Superior temporal gyrus (tissue), 1 donor: Measurements from ENCODE around the gene NSD1.
A peak's percentile ranks its signal among the peaks of the same experiment; 100 is the strongest.
"Not testable (repeated sequence)": the region's sequence is repeated elsewhere in the genome, so short reads cannot be mapped to it uniquely, and the experiment has no call there.

ENCODE experiments used
- DNase-seq: peaks from one replicate; pipeline ENCODE4 v3.0.0-alpha.2; 2016; ENCODE audit errors: extremely low spot score

Gene NSD1

GRCh38 chr5:177290816-177291596 lies 157.4 kb downstream of the NSD1 start:
- DNase-seq: no peak

DNA sequence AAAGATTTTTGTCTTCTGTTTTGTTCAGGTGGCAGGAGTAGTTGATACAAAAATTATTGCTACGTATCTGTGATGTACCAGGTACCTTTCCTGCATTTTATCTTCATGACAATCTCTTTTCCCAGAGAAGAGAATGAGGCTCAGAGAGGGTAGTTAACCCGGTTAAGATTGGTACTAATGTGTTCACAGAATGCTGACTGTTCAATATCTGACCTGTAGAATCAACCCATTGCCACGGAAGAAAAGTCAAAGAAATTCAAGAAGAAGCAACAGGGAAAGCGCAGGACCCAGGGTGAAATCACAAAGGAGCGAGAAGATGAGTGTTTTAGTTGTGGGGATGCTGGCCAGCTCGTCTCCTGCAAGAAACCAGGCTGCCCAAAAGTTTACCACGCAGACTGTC lies 158.2 kb downstream of the NSD1 start:
- no peak for DNase-seq

- DNase-seq: no peak
Measured at GRCh38 chr5:177293819-177294581, 160.4 kb downstream of the NSD1 start.

DNA sequence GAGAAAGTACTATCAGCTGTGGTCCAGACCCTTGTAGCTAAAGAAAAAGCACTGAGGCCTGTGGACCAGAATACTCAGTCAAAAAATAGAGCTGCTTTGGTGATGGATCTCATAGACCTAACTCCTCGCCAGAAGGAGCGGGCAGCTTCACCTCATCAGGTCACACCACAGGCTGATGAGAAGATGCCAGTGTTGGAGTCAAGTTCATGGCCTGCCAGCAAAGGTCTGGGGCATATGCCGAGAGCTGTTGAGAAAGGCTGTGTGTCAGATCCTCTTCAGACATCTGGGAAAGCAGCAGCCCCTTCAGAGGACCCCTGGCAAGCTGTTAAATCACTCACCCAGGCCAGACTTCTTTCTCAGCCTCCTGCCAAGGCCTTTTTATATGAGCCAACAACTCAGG lies 161.1 kb downstream of the NSD1 start:
- DNase-seq: no peak

- DNase-seq: no peak
Measured at GRCh38 chr5:177295924-177296323, 162.4 kb downstream of the NSD1 start.

DNA sequence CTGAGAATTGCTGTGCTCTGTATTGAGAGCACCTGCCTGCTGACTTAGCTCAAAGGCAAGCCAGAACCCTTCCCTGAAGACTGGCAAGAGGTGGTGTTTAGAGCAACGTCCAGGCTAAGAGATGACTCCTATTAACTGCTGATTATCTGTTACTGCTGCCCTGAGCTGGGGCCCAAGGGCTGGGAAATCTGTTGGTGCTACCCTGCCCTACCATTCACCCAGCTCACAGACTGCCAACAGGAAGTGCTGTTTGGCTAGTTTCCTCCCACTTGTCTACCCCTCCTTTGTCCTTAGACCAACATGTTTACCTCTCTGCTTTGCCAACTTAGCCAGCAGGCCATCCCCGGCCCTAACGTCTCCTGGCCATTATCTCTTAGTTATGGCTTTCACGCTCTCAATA lies 163.0 kb downstream of the NSD1 start:
- DNase-seq: no peak

DNA sequence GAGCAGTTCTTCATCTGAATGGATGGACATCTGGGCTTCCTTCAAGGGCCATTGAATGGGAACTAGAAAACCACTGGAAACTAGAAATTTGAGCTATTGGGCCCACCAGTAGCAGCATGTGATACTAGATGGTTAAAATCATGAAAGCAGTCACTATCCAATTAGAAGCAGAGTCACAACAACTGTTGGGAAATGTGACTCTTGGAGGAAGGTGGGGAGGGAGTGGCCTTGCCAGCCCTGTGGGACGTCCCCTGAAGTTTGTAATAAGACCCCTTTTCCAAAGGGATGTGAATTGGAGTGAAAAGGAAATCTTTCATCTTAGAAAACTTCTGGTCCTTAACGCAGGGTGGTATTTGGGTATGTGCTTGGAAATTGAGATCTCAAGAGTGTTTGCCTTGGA lies 164.3 kb downstream of the NSD1 start:
- no peak for DNase-seq

GRCh38 chr5:177299697-177300096 lies 166.1 kb downstream of the NSD1 start:
- DNase-seq: no peak

DNA sequence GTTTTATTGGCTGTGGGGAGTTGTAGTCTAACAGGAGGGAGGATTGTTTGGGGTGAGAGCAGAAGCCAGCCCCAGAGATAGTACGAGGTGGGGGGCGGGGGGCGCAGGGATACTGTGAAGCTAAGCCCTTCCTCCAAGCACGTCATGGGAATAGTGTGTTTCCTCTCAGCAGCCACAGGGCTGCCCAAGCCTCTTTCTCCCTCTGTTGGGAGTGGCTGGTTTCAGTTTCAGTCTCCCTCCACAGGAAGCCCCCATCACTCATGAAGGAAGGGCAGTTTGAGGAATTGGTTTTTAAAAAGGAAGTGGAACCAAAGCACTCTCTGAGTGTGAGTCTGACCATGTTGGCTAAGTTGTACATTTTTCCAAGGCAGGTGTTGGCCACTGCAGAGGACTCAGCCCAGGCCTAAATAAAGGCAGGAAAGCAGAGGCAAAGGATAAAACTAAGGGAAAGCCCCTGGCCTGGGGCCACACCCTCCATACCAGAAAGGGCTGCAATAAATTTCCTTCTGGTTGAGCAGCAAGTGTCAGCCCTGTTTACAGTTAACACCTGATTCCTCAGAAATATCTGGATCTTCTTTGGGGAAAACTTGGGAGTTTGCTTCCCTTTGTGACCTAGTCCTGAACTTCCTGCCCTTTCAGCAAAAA lies 166.8 kb downstream of the NSD1 start:
- peak; percentile 32 for DNase-seq

- DNase-seq: no peak
Measured at GRCh38 chr5:177300951-177301350, 167.4 kb downstream of the NSD1 start.

DNA sequence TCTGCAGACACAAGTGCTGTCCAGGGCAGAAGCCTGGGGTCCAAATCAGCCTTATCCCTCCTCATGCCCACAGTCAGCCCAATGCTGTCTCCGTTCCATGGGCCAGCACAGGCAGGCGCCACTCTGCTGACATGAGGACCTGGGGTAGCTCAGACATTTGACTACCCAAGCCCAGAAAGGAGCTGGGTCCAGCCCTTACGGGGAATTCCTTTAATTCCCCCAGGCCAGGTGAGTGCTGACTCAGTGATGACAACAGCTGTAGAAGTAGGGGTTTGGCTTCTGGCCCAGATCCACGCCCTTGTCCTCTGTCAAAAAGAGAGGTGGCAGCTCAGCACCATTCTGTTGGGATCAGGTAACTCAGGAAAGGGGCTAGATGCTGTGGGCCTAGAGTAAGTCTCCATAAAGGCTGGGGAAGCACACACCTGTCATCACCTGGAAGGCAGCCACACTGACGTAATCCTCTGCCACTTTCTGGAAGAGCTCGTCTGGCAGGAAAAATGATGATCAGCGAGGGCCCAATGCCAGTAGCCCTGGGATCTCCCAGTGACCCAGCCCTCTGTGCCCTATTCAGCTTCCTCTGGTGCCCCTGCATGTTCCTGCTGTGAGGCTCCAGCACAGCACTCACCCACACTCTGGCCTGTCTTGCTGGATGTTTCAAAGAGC lies 168.1 kb downstream of the NSD1 start:
- no peak for DNase-seq

DNA sequence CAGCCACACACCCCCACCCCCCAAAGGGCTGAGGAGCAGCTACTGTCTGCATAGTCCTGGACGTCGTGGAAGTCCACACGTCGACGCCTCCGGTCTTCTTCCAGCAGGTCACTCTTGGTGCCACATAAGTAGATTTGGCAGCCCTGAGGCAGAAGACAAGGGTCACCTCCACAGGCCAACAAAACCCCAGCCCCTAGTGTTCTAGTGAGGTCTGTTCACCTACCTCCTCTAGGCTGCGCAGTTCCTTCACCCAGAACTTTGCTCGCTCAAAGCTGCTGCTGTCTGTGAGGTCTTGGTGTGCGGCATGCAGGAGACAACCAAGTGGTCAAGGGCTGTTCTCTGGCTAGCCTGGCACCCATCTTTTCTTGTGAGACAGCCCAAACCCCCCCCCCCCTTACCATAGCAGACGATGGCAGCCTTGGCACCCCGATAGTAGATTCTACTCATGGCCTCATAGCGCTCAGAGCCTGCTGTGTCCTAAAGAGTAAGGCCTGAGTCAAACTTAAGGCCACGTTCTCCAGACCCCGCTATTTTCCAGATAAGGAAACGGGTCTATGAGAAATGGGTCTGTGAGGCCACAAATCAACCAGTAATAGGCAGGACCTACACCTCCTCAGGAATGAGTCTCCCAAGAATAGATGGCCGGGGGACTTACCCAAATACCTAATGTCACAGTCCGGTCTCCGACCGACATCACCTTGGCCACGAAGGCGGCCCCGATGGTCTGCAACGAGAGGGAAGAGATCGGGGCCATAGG lies 169.0 kb downstream of the NSD1 start:
- DNase-seq: no peak

- DNase-seq: peak; percentile 86
Measured at GRCh38 chr5:177303121-177303924, 169.8 kb downstream of the NSD1 start, which contains the start of the genes PRELID1 and RAB24. Gene PRELID1, plus strand, starts transcription at chr5:177303799. Its CDS starts 187 bp downstream, at chr5:177303986. Gene RAB24, minus strand, starts transcription at chr5:177303719. Its CDS starts 431 bp downstream, at chr5:177303288.

- no peak for DNase-seq
Measured at GRCh38 chr5:177303925-177304391, 170.4 kb downstream of the NSD1 start.

- DNase-seq: no peak
Measured at GRCh38 chr5:177304392-177305119, 171.0 kb downstream of the NSD1 start.

DNA sequence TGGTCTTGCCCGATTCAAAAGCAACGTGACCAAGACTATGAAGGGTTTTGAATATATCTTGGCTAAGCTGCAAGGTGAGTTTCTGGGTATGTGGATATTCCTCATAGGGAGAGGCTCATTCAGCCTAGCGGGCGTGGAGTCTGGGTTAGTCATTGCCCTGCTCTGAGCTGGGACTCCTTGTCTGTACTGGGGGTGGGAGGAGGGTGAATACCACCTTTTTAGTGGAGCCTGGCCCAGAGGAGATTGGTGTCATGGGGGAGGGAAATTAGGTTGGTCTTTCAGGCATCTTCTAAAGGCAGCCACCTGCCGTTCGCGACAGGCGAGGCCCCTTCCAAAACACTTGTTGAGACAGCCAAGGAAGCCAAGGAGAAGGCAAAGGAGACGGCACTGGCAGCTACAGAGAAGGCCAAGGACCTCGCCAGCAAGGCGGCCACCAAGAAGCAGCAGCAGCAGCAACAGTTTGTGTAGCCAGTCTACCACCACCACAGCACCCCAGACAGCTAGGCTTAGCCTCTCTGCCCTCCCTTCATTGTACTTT lies 172.6 kb downstream of the NSD1 start:
- DNase-seq: not testable (repeated sequence)

DNA sequence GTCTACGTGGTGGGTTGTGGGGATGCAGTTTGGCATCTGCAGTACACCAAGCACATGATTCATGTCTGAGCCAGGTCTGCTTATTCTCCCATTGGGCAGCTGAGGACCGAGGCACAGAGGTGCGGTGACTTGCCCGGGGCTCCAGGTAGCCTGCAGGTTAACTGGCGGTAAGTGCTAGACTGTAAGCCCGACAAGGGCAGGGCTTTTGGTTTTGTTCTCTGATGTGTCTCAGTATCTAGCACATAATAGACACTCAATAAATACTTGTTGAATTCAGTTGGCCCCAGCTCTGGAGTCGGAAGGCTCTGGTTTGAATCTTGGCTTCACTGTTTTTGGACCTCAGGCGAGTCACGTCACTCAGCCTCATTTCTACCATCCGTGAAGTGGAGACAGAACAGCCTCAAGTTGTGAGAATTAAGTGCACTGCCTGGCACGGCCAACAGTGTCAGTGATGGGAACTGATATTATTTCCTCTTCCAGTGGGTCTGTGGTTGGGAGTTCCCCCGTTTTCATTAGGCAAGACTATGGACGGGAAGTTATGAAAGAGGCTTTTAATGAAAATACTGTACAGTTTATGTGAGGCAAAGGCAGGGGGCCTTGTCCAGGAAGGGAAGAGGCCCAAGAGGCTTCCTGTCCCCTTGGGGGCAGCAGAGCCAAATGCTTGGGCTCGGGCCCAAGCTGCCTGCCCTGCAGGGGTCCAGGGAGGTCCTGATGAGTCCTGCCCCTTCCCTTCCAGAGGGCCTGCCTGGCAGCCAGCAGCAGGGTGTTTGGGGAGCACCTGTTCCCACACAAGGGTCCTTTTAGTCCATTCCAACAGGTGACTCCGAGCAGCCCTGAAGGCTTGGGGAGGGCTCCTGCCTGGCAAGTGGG lies 173.3 kb downstream of the NSD1 start:
- DNase-seq: no peak
